ENCODE data around the gene SASH1.
A peak's percentile ranks its signal among the peaks of the same experiment; 100 is the strongest.

Gene SASH1

GRCh38 chr6:148535976-148536375 lies 193.3 kb downstream of the SASH1 start:
- DNase-seq (ENCODE audit: low read depth): peak; percentile 29
- TF ChIP-seq CTCF (conservative IDR thresholded peaks at IDR 0.05; ENCODE audit: low read depth, low read length): no peak
- no peak overlapping the region for H3K4me3 ChIP-seq (ENCODE audit: low read depth, low read length)

GRCh38 chr6:148538261-148539190 lies 195.9 kb downstream of the SASH1 start:
- H3K4me3 ChIP-seq (ENCODE audit: low read depth, low read length): peak overlapping the region; percentile 6
- peak; percentile 75 for DNase-seq (ENCODE audit: low read depth)

GRCh38 chr6:148543540-148543939 lies 200.9 kb downstream of the SASH1 start:
- DNase-seq (ENCODE audit: low read depth): no peak
- no peak overlapping the region for H3K4me3 ChIP-seq (ENCODE audit: low read depth, low read length)
- TF ChIP-seq CTCF (conservative IDR thresholded peaks at IDR 0.05; ENCODE audit: low read depth, low read length): no peak

More at GRCh38 chr6:148538261-148539190, 195.9 kb downstream of the SASH1 start:
- TF ChIP-seq CTCF (conservative IDR thresholded peaks at IDR 0.05; ENCODE audit: low read depth, low read length): no peak

GRCh38 chr6:148544421-148544820 lies 201.8 kb downstream of the SASH1 start:
- no peak for DNase-seq (ENCODE audit: low read depth)
- TF ChIP-seq CTCF (conservative IDR thresholded peaks at IDR 0.05; ENCODE audit: low read depth, low read length): no peak
- no peak overlapping the region for H3K4me3 ChIP-seq (ENCODE audit: low read depth, low read length)

GRCh38 chr6:148545901-148546300 lies 203.3 kb downstream of the SASH1 start:
- TF ChIP-seq CTCF (conservative IDR thresholded peaks at IDR 0.05; ENCODE audit: low read depth, low read length): no peak
- H3K4me3 ChIP-seq (ENCODE audit: low read depth, low read length): no peak overlapping the region
- DNase-seq (ENCODE audit: low read depth): no peak

GRCh38 chr6:148547110-148547509 lies 204.5 kb downstream of the SASH1 start:
- no peak overlapping the region for H3K4me3 ChIP-seq (ENCODE audit: low read depth, low read length)
- no peak for TF ChIP-seq CTCF (conservative IDR thresholded peaks at IDR 0.05; ENCODE audit: low read depth, low read length)
- no peak for DNase-seq (ENCODE audit: low read depth)
